ENCODE measurements around the gene APLF.
"Not testable (repeated sequence)": the region's sequence is repeated elsewhere in the genome, so short reads cannot be mapped to it uniquely, and the experiment has no call there.

APLF gene

DNA sequence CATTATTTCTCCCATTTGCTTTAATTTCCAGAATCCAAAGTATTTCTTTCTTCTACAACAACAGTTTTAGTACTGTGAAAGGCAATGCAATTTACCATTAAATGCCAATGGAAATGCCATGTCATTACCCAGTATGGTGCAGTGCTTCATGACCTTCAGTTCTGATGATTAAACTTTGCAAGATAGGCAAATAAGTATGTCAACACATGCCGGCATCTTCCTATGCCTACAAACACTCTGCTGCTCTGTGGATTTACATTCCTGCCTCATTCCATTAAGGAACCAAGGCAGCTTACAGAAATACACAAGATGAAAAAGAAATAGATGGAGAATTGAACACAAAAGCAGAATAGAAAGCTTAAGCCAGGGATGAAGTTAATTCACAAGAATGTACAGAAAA is 123.3 kb downstream of the APLF start:
- Histone ChIP-seq H3K4me2 (ENCODE audit: low read length) (no peak overlapping the region), H3K9ac (no peak overlapping the region), H2AFZ (no peak overlapping the region), H3K4me1 (no peaks in the 10 kb centered on the region), H3K27ac (no peak overlapping the region), H3K36me3 (ENCODE audit: control insufficient read depth, insufficient read depth, low read length) (no peaks in the 10 kb centered on the region), H3K9me3 (ENCODE audit: control insufficient read depth, low read length) (no peaks in the 10 kb centered on the region), H3K79me2 (no peaks in the 10 kb centered on the region), H3K27me3 (ENCODE audit: control insufficient read depth, insufficient read depth, low read length) (no peaks in the 10 kb centered on the region), H3K4me3 (ENCODE audit: low read depth, low read length) (no peak overlapping the region)
- TF ChIP-seq, protein P1, sequence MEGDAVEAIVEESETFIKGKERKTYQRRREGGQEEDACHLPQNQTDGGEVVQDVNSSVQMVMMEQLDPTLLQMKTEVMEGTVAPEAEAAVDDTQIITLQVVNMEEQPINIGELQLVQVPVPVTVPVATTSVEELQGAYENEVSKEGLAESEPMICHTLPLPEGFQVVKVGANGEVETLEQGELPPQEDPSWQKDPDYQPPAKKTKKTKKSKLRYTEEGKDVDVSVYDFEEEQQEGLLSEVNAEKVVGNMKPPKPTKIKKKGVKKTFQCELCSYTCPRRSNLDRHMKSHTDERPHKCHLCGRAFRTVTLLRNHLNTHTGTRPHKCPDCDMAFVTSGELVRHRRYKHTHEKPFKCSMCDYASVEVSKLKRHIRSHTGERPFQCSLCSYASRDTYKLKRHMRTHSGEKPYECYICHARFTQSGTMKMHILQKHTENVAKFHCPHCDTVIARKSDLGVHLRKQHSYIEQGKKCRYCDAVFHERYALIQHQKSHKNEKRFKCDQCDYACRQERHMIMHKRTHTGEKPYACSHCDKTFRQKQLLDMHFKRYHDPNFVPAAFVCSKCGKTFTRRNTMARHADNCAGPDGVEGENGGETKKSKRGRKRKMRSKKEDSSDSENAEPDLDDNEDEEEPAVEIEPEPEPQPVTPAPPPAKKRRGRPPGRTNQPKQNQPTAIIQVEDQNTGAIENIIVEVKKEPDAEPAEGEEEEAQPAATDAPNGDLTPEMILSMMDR (IDR thresholded peaks at IDR 0.05), result no peak

DNA sequence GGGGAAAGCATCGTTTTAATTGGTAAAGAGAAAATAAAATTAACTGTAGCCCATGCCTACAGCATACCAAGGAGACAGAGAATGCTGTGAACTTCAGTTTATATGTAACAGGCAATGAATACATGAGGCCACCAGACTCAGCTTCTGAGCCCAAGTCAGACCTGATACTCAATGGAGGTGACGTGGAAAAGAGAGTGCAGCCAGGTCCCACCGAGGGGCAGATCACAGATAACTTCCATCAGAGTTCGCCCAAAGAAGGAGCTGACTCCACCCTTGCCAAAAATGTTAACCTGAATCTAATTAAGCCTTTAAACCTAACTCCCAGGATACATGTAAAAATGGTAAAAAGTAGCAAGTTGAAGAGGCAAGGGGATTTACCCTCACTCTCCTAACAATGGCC is 123.8 kb downstream of the APLF start:
- Histone ChIP-seq H3K79me2 (no peaks in the 10 kb centered on the region), H3K27ac (no peak overlapping the region), H2AFZ (no peak overlapping the region), H3K4me1 (no peaks in the 10 kb centered on the region), H3K9ac (no peak overlapping the region), H3K27me3 (ENCODE audit: control insufficient read depth, insufficient read depth, low read length) (no peaks in the 10 kb centered on the region), H3K4me2 (ENCODE audit: low read length) (no peak overlapping the region), H3K4me3 (ENCODE audit: low read depth, low read length) (no peak overlapping the region), H3K9me3 (ENCODE audit: control insufficient read depth, low read length) (no peaks in the 10 kb centered on the region), H3K36me3 (ENCODE audit: control insufficient read depth, insufficient read depth, low read length) (no peaks in the 10 kb centered on the region)
- TF ChIP-seq, protein P1 (IDR thresholded peaks at IDR 0.05), result no peak

DNA sequence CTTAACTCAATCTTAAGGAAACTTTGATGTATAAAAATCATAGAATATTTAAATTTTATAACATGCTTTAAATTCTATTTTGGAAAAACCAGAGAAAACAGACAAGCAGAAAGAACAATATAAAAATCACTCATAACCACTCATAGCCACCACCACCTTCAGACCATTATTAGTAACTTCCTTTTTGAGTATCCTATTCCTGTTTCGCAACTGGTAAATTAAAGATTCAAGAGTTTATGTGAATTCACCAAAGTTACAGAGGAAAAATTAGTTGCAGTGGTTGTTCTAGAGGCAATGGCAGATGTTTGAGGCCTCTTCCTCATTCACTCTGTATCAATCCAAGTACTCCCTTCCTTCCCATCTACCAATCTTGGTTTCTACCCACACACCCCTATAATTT is 126.7 kb downstream of the APLF start:
- no peaks in the 10 kb centered on the region for H3K36me3 ChIP-seq (ENCODE audit: control insufficient read depth, insufficient read depth, low read length)
- H3K4me3 ChIP-seq (ENCODE audit: low read depth, low read length), result no peak overlapping the region
- H3K4me2 ChIP-seq (ENCODE audit: low read length), result no peak overlapping the region
- TF ChIP-seq, protein P1 (IDR thresholded peaks at IDR 0.05), result no peak
- H3K4me1 ChIP-seq, result no peaks in the 10 kb centered on the region
- H3K9me3 ChIP-seq (ENCODE audit: control insufficient read depth, low read length), result no peaks in the 10 kb centered on the region
- H3K27ac ChIP-seq, result no peak overlapping the region
- no peaks in the 10 kb centered on the region for H3K79me2 ChIP-seq
- H3K27me3 ChIP-seq (ENCODE audit: control insufficient read depth, insufficient read depth, low read length), result no peaks in the 10 kb centered on the region
- no peak overlapping the region for H3K9ac ChIP-seq
- H2AFZ ChIP-seq, result no peak overlapping the region

DNA sequence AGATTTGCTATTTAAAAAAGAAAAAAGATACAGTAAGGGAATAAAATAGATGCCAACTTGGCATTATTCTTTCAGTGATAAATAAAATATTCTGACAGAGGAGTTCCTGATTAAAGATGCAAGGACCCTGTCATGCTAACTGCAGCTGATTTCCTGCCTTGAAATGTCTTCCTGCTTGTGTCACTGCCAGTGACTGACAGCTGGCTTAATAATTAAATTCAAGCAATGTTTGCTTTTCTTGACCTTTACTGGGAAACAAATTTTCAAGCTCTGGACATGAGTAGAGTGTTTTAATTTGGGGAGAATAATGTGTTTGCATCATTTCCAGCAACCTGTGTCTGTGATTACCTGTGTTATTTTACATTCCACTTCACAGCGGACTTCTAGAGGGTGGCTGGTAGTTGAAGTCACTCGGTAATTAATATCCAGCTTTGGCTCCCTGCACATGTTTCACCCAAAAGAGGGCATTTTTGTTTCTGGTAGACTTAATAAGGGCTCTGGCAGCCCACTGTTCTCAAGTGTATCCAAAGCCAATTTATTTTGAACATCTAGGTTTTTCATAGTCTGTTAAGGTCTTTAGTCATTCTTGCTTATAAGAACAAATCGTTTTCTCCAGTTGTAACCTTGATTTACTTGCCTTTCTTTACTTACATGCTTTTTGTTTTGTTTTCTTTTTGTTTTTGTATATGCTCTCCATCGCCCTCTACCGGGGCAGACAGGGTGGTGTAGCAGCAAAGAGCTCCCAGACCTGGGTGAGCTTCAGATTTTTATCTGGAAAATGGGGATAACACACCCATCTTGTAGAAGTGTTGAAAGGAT is 127.5 kb downstream of the APLF start:
- H3K4me1 ChIP-seq, result no peaks in the 10 kb centered on the region
- H3K79me2 ChIP-seq, result no peaks in the 10 kb centered on the region
- H3K9ac ChIP-seq, result no peak overlapping the region
- H3K36me3 ChIP-seq (ENCODE audit: control insufficient read depth, insufficient read depth, low read length), result no peaks in the 10 kb centered on the region
- no peaks in the 10 kb centered on the region for H3K27me3 ChIP-seq (ENCODE audit: control insufficient read depth, insufficient read depth, low read length)
- peak overlapping the region; percentile 78 for H3K4me2 ChIP-seq (ENCODE audit: low read length)
- no peak overlapping the region for H3K27ac ChIP-seq
- peak overlapping the region; percentile 27 for H3K4me3 ChIP-seq (ENCODE audit: low read depth, low read length)
- TF ChIP-seq, protein P1 (IDR thresholded peaks at IDR 0.05), result peak; percentile 61
- peak overlapping the region; percentile 28 for H2AFZ ChIP-seq
- H3K9me3 ChIP-seq (ENCODE audit: control insufficient read depth, low read length), result no peaks in the 10 kb centered on the region

DNA sequence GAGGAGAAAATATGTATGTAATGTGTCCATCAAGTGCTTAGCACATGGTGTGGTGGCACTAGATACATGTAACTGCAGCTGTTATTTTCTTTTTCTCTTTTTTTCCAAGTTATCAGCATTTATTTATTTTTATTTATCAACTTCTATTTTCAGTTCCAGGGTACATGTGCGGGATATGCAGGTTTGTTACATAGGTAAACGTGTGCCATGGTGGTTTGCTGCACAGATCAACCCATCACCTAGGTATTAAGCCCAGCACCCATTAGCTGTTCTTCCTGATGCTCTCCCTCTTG is 128.1 kb downstream of the APLF start:
- H3K27me3 ChIP-seq (ENCODE audit: control insufficient read depth, insufficient read depth, low read length); H3K4me1 ChIP-seq; H3K27ac ChIP-seq; H3K36me3 ChIP-seq (ENCODE audit: control insufficient read depth, insufficient read depth, low read length); H3K4me2 ChIP-seq (ENCODE audit: low read length); H3K4me3 ChIP-seq (ENCODE audit: low read depth, low read length); H2AFZ ChIP-seq; H3K9ac ChIP-seq; H3K9me3 ChIP-seq (ENCODE audit: control insufficient read depth, low read length); H3K79me2 ChIP-seq: not testable (repeated sequence)

DNA sequence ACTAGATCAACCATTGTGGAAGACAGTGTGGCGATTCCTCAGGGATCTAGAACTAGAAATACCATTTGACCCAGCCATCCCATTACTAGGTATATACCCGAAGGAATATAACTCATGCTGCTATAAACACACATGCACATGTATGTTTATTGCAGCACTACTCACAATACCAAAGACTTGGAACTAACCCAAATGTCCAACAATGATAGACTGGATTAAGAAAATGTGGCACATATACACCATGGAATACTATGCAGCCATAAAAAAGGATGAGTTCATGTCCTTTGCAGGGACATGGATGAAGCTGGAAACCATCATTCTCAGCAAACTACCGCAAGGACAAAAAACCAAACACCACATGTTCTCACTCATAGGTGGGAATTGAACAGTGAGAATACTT is 133.1 kb downstream of the APLF start:
- H3K4me3 ChIP-seq (ENCODE audit: low read depth, low read length); H3K9ac ChIP-seq; H3K36me3 ChIP-seq (ENCODE audit: control insufficient read depth, insufficient read depth, low read length); H3K9me3 ChIP-seq (ENCODE audit: control insufficient read depth, low read length); H2AFZ ChIP-seq; H3K4me2 ChIP-seq (ENCODE audit: low read length); H3K79me2 ChIP-seq; H3K27ac ChIP-seq; H3K27me3 ChIP-seq (ENCODE audit: control insufficient read depth, insufficient read depth, low read length); H3K4me1 ChIP-seq: not testable (repeated sequence)
